T-helper 2 cell treated with Interferon-gamma antibody and Interleukin-4, amounts not matched to agents 100 ng/mL and 5 ng/mL, for 36 hours (primary cell): ENCODE measurements around the gene CD58. TPM values are rescaled to one million over a fixed set of nuclear protein-coding genes. Genes with fewer than 3 reads are reported as not detected.

Experiments
- intact Hi-C: fragments of 100-400 bp; cut with micrococcal nuclease; formaldehyde crosslinking; loops from one replicate; pipeline ENCODE4 v1.15.1; 2023
- total RNA-seq: library from RNA; stranded (reverse); gene quantifications from 2 replicates; pipeline ENCODE4 v1.2.3, GENCODE V29; 2022

CD58 gene
- total RNA-seq, 1 donor from 2014 or later, result 37.1 TPM

- intact Hi-C loops, result loop anchor here (2.0 kb wide), 2 partner anchors 57 to 255 kb away; partner anchors contain the start of gene CD58
Measured at GRCh38 chr1:116513956-116514355, 56.9 kb downstream of the CD58 start.

- intact Hi-C loops, result no loop called here
Measured at GRCh38 chr1:116511459-116512019, 59.3 kb downstream of the CD58 start.

- intact Hi-C loops, result no loop called here
Measured at GRCh38 chr1:116510361-116510760, 60.5 kb downstream of the CD58 start.

GRCh38 chr1:116508984-116509980, 61.5 kb downstream of the CD58 start:
- intact Hi-C loops, result loop anchor here (5.0 kb wide), 1 partner anchor 553 kb away; the partner anchor contains the start of gene TTF2

- intact Hi-C loops, result loop anchor here (5.0 kb wide), 1 partner anchor 554 kb away; the partner anchor contains the start of gene TTF2
Measured at GRCh38 chr1:116508085-116508983, 62.5 kb downstream of the CD58 start.

GRCh38 chr1:116507631-116508030, 63.2 kb downstream of the CD58 start:
- intact Hi-C loops, result loop anchor here (5.0 kb wide), 1 partner anchor 555 kb away; the partner anchor contains the start of gene TTF2

GRCh38 chr1:116506132-116507004, 64.5 kb downstream of the CD58 start:
- intact Hi-C loops, result loop anchor here (5.0 kb wide), 1 partner anchor 556 kb away; the partner anchor contains the start of gene TTF2

DNA sequence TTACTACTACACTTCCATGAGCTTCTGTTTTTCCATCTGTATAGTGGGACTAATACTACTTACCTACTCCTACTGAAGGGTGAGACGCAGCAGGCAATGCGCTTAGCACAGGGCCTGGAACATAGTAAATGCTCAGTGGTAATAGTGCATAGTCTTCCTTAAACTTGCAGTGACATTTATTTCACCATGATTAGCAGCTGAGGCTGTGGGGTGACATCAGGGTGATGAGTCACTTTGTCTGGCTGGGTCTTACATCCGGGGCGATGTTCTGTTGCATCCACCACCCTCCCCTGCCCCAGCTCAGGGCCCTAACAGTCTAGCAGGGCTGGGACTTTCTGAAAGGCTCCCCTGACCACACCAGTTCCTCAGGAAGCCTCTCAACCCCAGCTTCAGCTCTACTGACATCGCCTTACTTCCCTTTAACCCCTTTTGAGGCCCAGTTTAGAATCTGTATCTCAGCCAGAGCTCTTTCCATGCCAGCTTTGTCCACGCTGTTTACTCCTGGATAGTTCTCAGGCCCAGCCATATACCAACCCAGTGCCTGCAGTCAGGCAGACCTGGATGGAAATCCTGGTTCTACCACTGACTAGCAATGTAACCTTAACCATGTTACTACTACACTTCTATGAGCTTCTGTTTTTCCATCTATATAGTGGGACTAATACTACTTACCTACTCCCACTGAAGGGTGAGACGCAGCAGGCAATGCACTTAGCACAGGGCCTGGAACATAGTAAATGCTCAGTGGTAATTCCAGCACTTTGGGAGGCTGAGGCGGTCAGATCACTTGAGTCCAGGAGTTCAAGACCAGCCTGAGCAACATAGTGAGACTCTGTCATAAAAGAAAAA, 66.3 kb downstream of the CD58 start:
- intact Hi-C loops, result loop anchor here (1.0 to 5.0 kb wide), 9 partner anchors 11 to 862 kb away; partner anchors contain the start of genes ATP1A1, IGSF3 and TTF2

GRCh38 chr1:116503546-116504307, 67.1 kb downstream of the CD58 start:
- intact Hi-C loops, result loop anchor here (1.0 to 5.0 kb wide), 8 partner anchors 12 to 861 kb away; partner anchors contain the start of genes ATP1A1 and IGSF3

DNA sequence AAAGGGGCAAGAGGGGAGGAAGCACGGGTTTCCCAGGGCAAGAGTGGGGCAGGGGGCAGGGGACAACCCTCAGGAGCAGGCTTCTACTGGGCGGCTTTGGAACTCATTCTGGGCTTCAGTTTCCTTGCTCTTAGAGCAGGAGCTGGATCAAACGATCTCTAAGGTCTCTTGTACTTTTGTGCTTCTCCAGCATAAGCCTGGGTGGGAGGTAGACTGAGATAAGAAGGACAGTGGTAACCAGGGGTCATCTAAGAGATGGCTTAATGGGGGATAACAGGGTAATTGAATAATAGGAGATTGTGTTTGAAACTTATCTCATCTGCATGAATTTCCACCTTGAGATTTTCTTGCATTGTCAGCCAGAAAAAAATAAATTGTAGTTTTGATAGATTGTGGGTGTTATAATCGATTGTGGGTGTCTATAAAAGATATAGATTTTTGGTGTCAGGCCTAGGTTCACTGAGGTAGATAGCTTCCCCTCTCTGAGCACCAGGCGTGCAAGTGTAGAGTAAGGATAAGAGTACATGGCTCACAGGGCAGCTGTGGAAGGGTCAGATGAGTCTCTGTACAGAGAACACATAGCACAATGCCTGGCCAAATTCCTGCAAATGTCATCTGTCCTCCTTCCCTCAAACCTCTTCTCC, 68.0 kb downstream of the CD58 start:
- intact Hi-C loops, result loop anchor here (5.0 kb wide), 1 partner anchor 335 kb away; no protein-coding TSS in a partner anchor

GRCh38 chr1:116501870-116502244, 69.0 kb downstream of the CD58 start:
- intact Hi-C loops, result loop anchor here (5.0 kb wide), 1 partner anchor 335 kb away; no protein-coding TSS in a partner anchor

- intact Hi-C loops, result loop anchor here (5.0 kb wide), 1 partner anchor 334 kb away; no protein-coding TSS in a partner anchor
Measured at GRCh38 chr1:116501125-116501869, 69.5 kb downstream of the CD58 start.

DNA sequence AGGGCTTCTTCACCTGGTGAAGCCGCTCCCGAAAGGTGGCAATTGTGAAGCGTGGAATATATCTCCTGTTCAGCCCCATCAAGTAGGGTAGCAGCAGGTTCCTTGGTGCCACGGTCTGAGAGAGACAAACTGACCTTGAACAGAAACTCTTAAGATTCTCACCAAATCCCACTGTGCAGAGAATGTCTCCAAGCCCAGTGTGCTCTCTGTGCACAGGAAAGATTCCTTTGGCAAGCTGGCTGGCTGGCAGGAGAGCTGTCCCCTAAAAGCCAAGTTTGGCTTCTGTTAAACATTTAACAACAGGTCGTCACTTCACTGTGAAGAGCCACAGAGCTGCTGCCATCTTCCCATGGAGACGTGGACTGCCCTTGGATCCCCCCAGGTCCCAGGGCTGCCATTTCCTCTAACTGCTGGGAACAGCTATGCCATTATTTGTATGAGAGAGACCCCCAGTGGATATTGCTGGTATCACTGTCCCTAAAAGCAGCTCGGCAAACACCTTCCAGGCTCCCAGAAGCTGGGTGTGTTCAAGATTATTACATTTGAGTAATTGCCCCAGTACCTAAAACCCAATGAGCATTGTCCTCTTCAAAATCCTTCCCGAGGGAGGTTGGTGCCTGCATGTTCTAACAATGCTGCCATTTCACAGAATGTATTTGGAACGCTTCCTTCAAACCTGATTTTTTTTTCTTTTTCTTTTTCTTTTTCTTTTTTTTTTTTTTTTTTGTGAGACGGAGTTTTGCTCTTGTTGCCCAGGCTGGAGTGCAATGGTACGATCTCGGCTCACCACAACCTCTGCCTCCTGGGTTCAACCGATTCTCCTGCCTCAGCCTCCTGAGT, 71.8 kb downstream of the CD58 start:
- intact Hi-C loops, result loop anchor here (1.0 kb wide), 1 partner anchor 360 kb away; no protein-coding TSS in a partner anchor

DNA sequence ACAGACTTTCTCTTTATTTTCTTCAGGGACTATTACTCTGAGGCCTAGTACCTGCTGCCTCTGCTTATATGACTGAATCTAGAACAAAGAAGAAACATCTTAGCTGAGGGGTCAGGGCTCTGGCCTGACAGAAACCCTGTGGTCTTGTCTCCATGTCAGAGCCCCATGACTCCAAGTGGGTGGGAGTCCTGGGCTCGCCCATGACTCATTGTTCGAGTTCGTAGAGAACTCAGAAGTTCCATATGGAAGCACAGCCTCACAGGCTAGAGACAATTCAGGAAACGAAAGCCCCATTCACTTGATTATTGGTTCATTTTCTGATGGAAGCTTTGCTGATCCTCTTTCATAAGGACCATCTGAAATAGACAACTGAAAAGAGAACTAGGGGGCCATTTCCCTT, 73.2 kb downstream of the CD58 start:
- intact Hi-C loops, result no loop called here

- intact Hi-C loops, result no loop called here
Measured at GRCh38 chr1:116496898-116497297, 73.9 kb downstream of the CD58 start.

- intact Hi-C loops, result no loop called here
Measured at GRCh38 chr1:116496380-116496779, 74.4 kb downstream of the CD58 start.
